Ascending aorta (tissue), 2 donors: ENCODE measurements around the gene ANKDD1A. TPM values are rescaled to one million over a fixed set of nuclear protein-coding genes. Genes with fewer than 3 reads are reported as not detected.

Source experiments
- DNase-seq, 2 donors: peaks; one replicate each; pipeline ENCODE4 v3.0.0-alpha.2; 2019; ENCODE audit warnings: low spot score in 2 of 2
- H3K27ac ChIP-seq, 2 donors: fragments of 200-600 bp; sonication (generic); one replicate each; pipeline ENCODE4 v1.5.1; 2016 to 2017; ENCODE audit warnings: mild to moderate bottlenecking in 1 of 2
- H3K27me3 ChIP-seq: fragments of 200-600 bp; sonication (generic); one replicate; pipeline ENCODE4 v1.5.1; 2017
- H3K36me3 ChIP-seq, 2 donors: fragments of 200-600 bp; sonication (generic); one replicate each; pipeline ENCODE4 v1.5.1; 2016
- H3K4me1 ChIP-seq, 2 donors: fragments of 200-600 bp; sonication (generic); one replicate each; pipeline ENCODE4 v1.5.1; 2016 to 2017; ENCODE audit warnings: mild to moderate bottlenecking in 1 of 2
- H3K4me3 ChIP-seq, 2 donors: fragments of 200-600 bp; sonication (generic); one replicate each; pipeline ENCODE4 v1.5.1; 2016 to 2017; ENCODE audit warnings: mild to moderate bottlenecking in 1 of 2
- H3K9me3 ChIP-seq, 2 donors: fragments of 200-600 bp; sonication (generic); one replicate each; pipeline ENCODE4 v1.5.1; 2016
- CTCF ChIP-seq, 3 experiments: fragments of 200-600 bp in 2 of 3; fragments of 450-650 bp in 1 of 3; sonication (generic) in 2 of 3; IDR thresholded peaks; one replicate each; pipeline ENCODE4 v1.5.1; 2016 to 2019; ENCODE audit warnings: antibody characterized with exemption in 3 of 3, mild to moderate bottlenecking in 1 of 3, moderate library complexity in 1 of 3
- intact Hi-C: fragments of 100-400 bp; cut with DNase I; formaldehyde crosslinking; loops from one replicate; pipeline ENCODE4 v1.15.1; 2023
- total RNA-seq: library from RNA; depleted of rRNA; stranded (reverse); fragments of >200 nt; gene quantifications from one replicate; pipeline ENCODE4 v1.1.0, GENCODE V29; 2016

The ANKDD1A gene
- total RNA-seq, 1 donor from 2014 or later: 28.6 TPM

GRCh38 chr15:64923546-64923945 lies 11.8 kb downstream of the ANKDD1A start:
- DNase-seq: peak in 1 of 2 donors; percentile 28

GRCh38 chr15:64925335-64926330 lies 13.9 kb downstream of the ANKDD1A start:
- Histone ChIP-seq H3K4me1 (peaks cover 0 to 9% of the 10 kb centered on the region in 2 donors), H3K9me3 (no peaks in the 10 kb centered on the region), H3K4me3 (no peak overlapping the region), H3K27ac (no peak overlapping the region), H3K36me3 (peaks cover 0 to 21% of the 10 kb centered on the region in 2 donors), H3K27me3 (no peaks in the 10 kb centered on the region)
- intact Hi-C loops: no loop called here
- peak in 1 of 2 donors; percentile 41 for DNase-seq
- TF ChIP-seq CTCF (IDR thresholded peaks at IDR 0.05): no peak

More at GRCh38 chr15:64923546-64923945, 11.8 kb downstream of the ANKDD1A start:
- H3K36me3 ChIP-seq: peaks cover 0 to 9% of the 10 kb centered on the region in 2 donors
- no peak overlapping the region for H3K27ac ChIP-seq
- no peaks in the 10 kb centered on the region for H3K9me3 ChIP-seq
- H3K27me3 ChIP-seq: no peaks in the 10 kb centered on the region
- H3K4me3 ChIP-seq: no peak overlapping the region
- no peak for TF ChIP-seq CTCF (IDR thresholded peaks at IDR 0.05)
- H3K4me1 ChIP-seq: peaks cover 0 to 9% of the 10 kb centered on the region in 2 donors
- intact Hi-C loops: no loop called here

GRCh38 chr15:64926661-64927060 lies 15.0 kb downstream of the ANKDD1A start:
- Histone ChIP-seq H3K9me3 (no peaks in the 10 kb centered on the region), H3K27me3 (no peaks in the 10 kb centered on the region), H3K4me3 (no peak overlapping the region), H3K27ac (no peak overlapping the region), H3K4me1 (peaks cover 0 to 8% of the 10 kb centered on the region in 2 donors), H3K36me3 (peaks cover 0 to 29% of the 10 kb centered on the region in 2 donors)
- TF ChIP-seq CTCF (IDR thresholded peaks at IDR 0.05): no peak
- intact Hi-C loops: no loop called here
- no peak for DNase-seq

GRCh38 chr15:64928626-64929220 lies 17.0 kb downstream of the ANKDD1A start:
- no peak for DNase-seq
- no peaks in the 10 kb centered on the region for H3K9me3 ChIP-seq
- no peaks in the 10 kb centered on the region for H3K4me1 ChIP-seq
- no peak for TF ChIP-seq CTCF (IDR thresholded peaks at IDR 0.05)
- no peak overlapping the region for H3K27ac ChIP-seq
- intact Hi-C loops: no loop called here
- H3K36me3 ChIP-seq: peaks cover 3 to 40% of the 10 kb centered on the region in 2 donors
- H3K4me3 ChIP-seq: no peak overlapping the region
- H3K27me3 ChIP-seq: no peaks in the 10 kb centered on the region

GRCh38 chr15:64930019-64930652 lies 18.4 kb downstream of the ANKDD1A start:
- TF ChIP-seq CTCF (IDR thresholded peaks at IDR 0.05): no peak
- H3K4me3 ChIP-seq: no peak overlapping the region
- H3K9me3 ChIP-seq: no peaks in the 10 kb centered on the region
- intact Hi-C loops: no loop called here
- H3K27me3 ChIP-seq: no peaks in the 10 kb centered on the region
- peaks cover 13 to 51% of the 10 kb centered on the region in 2 donors for H3K36me3 ChIP-seq
- H3K27ac ChIP-seq: no peak overlapping the region
- no peaks in the 10 kb centered on the region for H3K4me1 ChIP-seq
- DNase-seq: peak in 1 of 2 donors; percentile 47
